ENCODE results near the gene NOVA2.

The NOVA2 gene

GRCh38 chr19:45990113-45990728 is 16.6 kb upstream of the NOVA2 start:
- TF ChIP-seq, protein P1, sequence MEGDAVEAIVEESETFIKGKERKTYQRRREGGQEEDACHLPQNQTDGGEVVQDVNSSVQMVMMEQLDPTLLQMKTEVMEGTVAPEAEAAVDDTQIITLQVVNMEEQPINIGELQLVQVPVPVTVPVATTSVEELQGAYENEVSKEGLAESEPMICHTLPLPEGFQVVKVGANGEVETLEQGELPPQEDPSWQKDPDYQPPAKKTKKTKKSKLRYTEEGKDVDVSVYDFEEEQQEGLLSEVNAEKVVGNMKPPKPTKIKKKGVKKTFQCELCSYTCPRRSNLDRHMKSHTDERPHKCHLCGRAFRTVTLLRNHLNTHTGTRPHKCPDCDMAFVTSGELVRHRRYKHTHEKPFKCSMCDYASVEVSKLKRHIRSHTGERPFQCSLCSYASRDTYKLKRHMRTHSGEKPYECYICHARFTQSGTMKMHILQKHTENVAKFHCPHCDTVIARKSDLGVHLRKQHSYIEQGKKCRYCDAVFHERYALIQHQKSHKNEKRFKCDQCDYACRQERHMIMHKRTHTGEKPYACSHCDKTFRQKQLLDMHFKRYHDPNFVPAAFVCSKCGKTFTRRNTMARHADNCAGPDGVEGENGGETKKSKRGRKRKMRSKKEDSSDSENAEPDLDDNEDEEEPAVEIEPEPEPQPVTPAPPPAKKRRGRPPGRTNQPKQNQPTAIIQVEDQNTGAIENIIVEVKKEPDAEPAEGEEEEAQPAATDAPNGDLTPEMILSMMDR (IDR thresholded peaks at IDR 0.05; ENCODE audit: low read depth, low read length) = no peak
- no peak overlapping the region for H3K4me3 ChIP-seq (ENCODE audit: low read depth, low read length)

DNA sequence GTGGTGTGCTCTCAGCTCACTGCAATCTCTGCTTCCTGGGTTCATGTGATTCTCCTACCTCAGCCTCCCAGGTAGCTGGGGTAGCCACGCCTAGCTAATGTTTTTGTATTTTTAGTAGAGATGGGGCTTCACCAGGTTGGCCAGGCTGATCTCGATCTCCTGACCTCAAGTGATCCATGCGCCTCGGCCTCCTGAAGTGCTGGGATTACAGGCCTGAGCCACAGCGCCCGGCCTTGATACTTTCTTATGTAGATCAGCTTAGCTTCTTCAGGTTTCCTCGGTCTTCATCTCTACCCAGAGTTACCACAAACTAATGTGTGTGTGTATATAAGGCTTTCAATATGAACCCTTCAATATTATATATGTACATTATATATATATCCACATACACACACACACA is 11.7 kb upstream of the NOVA2 start:
- TF ChIP-seq, protein P1 (IDR thresholded peaks at IDR 0.05; ENCODE audit: low read depth, low read length) = no peak
- H3K4me3 ChIP-seq (ENCODE audit: low read depth, low read length) = no peak overlapping the region

- TF ChIP-seq, protein P1 (IDR thresholded peaks at IDR 0.05; ENCODE audit: low read depth, low read length) = no peak
These were observed 7.7 kb upstream of the NOVA2 start for GRCh38 chr19:45981350-45981749.

GRCh38 chr19:45978156-45978555 is 4.5 kb upstream of the NOVA2 start:
- TF ChIP-seq, protein P1 (IDR thresholded peaks at IDR 0.05; ENCODE audit: low read depth, low read length) = no peak
- H3K4me3 ChIP-seq (ENCODE audit: low read depth, low read length) = no peak overlapping the region

More at GRCh38 chr19:45981350-45981749, 7.7 kb upstream of the NOVA2 start:
- no peak overlapping the region for H3K4me3 ChIP-seq (ENCODE audit: low read depth, low read length)

DNA sequence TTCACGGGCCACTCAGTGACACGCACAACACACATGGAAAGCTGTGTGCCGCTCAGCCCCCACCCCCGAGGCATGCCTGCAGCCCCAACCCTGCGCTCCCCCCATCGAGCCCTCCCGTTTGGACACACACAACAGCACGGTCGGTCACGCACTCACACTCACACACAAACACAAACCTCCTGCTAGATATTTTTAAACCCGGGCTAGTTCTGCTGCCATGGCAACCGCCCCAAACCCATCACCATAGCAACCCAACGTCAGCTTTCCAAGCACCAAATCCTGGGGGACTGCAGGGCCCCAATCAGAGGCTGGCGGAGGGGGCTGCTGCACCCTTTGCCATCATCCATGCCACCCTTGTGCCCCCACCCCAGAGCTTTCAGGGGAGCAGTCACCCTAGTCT is 2.5 kb upstream of the NOVA2 start:
- TF ChIP-seq, protein P1 (IDR thresholded peaks at IDR 0.05; ENCODE audit: low read depth, low read length) = no peak
- no peak overlapping the region for H3K4me3 ChIP-seq (ENCODE audit: low read depth, low read length)

DNA sequence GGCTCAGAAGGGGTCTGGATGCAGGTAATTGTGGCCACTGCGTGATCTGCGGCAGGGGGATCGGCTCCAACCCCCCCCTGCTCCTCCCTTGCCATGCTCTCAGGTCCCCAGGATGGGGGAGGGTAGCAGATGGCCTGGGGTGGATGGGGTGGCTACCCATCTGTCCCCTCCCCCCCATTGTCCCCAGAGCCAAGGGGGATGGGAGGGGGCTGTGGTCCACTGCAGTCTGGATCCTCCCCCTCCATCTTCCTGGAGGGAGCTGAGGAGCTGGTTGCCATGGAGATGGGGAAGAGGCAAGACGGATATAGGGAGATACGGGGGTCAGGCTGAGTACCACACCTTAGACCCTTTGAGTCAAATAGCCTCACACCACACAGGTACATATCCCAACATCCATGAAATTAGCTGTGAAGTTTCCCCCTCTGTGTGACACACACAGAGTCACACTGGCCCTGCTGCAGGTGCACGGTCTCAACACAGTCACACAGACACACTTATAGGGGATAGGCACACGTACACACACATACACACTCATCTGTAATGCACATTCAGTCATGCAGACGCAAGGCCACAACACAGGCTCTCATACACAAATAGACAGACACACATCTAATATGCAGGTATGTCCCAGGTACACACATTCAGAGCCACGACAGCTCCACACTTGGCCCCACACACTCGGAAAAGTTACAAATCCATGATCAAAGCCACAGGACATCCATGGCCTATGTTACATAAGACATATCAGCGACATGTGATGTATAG is 1.8 kb upstream of the NOVA2 start:
- TF ChIP-seq, protein P1 (IDR thresholded peaks at IDR 0.05; ENCODE audit: low read depth, low read length) = no peak
- H3K4me3 ChIP-seq (ENCODE audit: low read depth, low read length) = no peak overlapping the region

DNA sequence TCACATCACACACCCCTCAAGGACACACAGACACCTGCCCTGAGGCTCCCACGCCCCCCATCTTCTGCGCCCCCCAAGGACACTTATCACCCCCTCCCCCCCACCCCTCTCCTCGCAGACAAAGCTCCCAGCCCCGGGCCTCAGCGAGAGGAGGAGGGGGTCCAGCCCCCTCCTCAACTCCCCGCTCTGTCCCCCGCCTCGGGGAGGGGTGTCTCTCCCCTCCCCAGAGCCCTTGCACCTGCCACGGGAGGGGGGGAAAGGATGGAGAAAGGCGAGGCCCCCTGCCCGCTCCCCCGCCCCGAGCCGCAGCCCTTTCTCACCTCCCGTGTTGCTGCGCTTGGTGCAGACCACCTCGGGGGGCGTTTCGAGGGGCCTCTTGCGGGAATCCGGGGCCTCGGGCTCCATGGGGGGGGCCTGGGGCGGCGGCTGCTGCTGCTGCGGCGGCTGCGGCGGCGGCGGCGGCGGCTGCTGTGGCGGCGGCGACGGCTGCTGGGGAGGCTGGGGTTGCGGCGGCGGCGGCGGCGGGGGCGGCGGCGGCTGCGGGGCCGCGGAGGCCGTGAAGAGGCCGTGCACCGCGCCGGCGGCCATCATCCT is 621 bp downstream of the NOVA2 start:
- TF ChIP-seq, protein P1 (IDR thresholded peaks at IDR 0.05; ENCODE audit: low read depth, low read length) = no peak
- H3K4me3 ChIP-seq (ENCODE audit: low read depth, low read length) = no peak overlapping the region

Measured in WI38 (cell line).